ENCODE results near the gene TMEM179B.
"Not testable (repeated sequence)": the region's sequence is repeated elsewhere in the genome, so short reads cannot be mapped to it uniquely, and the experiment has no call there.

Gene TMEM179B

DNA sequence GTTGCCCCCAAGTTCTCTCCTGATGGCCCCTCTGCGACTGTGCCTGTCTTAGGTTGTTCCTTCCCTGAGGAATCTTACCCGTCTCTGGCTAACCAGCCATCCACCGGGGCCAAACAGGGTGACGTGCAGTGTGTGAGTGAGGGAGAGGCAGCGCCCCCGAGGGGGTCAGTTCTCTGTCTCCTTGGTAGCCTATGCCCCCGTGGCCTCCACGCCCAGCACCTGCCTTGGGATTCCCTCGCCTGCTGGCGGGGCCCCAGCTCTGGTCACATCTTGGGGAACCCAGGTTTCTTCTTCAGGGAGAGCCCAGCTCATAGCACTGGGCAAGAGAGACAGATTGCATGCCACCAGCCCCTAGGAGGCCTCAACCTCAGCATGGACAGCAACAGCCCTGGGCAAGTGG is 12.3 kb downstream of the TMEM179B start:
- H3K27ac Mint-ChIP-seq: peak overlapping the region; percentile 24
- peaks cover 74% of the 10 kb centered on the region for H3K36me3 Mint-ChIP-seq

DNA sequence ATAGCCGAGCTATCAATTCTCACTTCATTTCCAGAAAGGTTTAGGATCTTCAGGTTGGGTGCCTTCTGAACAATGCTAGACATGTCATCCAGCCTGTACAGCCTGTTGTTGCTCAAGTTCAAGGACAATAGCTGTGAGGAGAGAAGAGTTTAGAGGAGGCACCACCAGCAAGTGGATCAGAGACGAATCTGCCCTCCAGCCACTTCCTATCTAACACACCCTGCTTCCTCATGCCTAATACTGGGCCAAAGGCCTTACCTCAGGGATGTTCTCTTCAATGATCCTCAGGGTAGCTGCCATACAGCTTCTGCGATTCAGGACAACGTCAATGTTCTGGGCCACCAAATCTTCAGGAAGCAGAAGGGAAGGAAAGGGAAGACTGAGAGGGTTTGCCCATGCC is 13.9 kb downstream of the TMEM179B start:
- no peak for DNase-seq
- Mint-ChIP-seq H3K27me3 (peaks cover 4% of the 10 kb centered on the region), H3K36me3 (peaks cover 63% of the 10 kb centered on the region), H3K4me1 (peaks cover 27% of the 10 kb centered on the region), H3K9me3 (no peaks in the 10 kb centered on the region), H3K27ac (no peak overlapping the region), H3K4me3 (no peak overlapping the region)
- CTCF ChIA-PET: interaction anchor here (0.7 to 2.5 kb wide), 3 partner anchors 14 to 62 kb away, joined by 3 to 10 read pairs (median 4); partner anchors contain the start of gene TMEM179B

More for the DNA sequence above, 12.3 kb downstream of the TMEM179B start:
- Mint-ChIP-seq H3K27me3 (no peaks in the 10 kb centered on the region), H3K4me1 (peaks cover 15% of the 10 kb centered on the region), H3K4me3 (no peak overlapping the region), H3K9me3 (no peaks in the 10 kb centered on the region)
- CTCF ChIA-PET: interaction anchor here (2.5 kb wide), 1 partner anchor 13 kb away, joined by 10 read pairs; the partner anchor contains the start of gene TMEM179B
- no peak for DNase-seq

DNA sequence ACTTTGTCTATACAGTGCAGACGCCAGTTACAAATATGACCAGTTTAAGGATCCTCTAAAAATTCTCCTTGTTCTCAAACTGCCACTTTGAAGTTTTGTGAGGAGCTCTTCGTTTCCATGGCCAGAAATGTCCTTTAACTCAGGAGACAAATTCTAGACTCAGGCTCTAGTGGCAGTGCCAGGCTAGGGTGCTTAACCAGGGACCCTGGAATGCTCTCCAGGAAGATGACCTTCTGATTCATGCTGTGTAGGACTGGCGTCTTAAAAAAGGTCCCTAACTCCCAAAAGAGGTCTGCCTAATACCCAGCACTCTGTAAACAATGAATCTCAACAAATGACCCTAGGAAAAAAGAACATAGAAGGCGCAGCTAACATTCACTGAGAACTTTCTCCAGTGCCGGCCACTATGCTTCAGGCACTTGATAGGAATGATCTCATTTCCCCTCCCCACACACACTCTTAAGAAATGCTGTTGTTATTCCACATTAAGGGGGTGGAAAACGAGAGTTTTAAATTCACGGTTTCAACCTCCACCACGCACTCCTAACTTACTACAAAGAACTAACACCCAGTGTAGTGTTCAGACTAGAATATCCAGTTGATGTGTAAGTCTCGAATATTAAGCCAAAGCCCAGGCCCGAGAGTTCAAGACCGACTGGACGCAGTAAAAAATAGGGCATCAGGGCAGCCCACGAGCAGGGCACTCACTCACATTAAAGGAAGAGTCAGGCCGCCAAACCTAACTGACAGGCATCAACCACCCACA is 17.3 kb downstream of the TMEM179B start:
- Mint-ChIP-seq H3K36me3 (peaks cover 46% of the 10 kb centered on the region), H3K27ac (peak overlapping the region; percentile 97), H3K9me3 (no peaks in the 10 kb centered on the region), H3K4me3 (peak overlapping the region; percentile 97), H3K27me3 (peaks cover 4% of the 10 kb centered on the region), H3K4me1 (peaks cover 34% of the 10 kb centered on the region)
- no peak for DNase-seq
- CTCF ChIA-PET: interaction anchor here (1.2 to 1.5 kb wide), 2 partner anchors 10 to 18 kb away, joined by 4 to 6 read pairs; partner anchors contain the start of gene TMEM179B

DNA sequence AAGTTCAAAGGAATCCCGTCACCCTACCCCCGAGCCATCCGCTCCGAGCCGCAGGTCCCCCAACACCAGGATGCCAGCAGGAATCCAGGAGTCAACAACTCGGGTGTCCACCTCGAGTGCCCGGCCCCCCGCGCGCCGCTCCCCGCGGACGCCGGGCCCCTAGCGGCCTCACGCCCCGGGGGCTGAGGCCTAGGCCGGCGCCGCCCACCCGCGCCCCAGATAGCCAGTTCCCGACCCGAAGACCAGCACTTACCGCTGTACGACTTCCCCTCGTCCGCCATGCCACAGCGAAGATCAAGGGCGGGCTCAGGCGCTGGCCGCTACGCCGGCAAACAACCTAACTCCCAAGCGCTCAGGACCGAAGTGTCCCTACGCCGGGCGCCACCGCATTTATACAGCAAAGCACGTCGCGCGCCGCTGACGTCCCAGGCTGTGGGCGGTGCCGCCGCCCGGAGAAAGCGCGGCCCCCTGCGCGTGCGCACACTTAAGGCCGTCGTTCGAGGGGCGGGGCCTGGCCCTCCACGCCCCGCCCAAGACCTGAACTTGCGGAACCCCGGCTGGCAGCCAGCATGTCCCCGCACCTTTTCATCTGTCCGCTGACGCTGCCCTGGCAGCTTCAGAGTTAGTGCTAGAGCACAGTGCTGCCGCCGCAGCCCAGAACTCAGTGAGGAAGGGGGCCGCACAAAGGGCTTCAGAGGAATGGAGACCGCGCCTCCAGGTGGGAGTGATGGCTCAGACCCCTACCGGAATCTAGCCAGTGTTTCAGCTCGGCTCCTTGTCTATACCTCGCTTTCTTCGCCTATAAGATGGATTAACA is 18.1 kb downstream of the TMEM179B start, which contains the start of gene NXF1:
NXF1 (minus strand) TSS at position 365 of the 817 bp plus-strand sequence; CDS start at position 281, 84 bp downstream.
- peak; percentile 94 for DNase-seq
- Mint-ChIP-seq H3K4me1 (peaks cover 34% of the 10 kb centered on the region), H3K36me3 (peaks cover 38% of the 10 kb centered on the region), H3K9me3 (no peaks in the 10 kb centered on the region), H3K27me3 (peaks cover 4% of the 10 kb centered on the region), H3K4me3 (peak within 1 kb of the TSS; percentile 97), H3K27ac (peak within 1 kb of the TSS; percentile 97)
- CTCF ChIA-PET: interaction anchor here (1.1 to 3.9 kb wide), 5 partner anchors 12 to 58 kb away, joined by 3 to 15 read pairs (median 4); partner anchors contain the start of gene TMEM179B

DNA sequence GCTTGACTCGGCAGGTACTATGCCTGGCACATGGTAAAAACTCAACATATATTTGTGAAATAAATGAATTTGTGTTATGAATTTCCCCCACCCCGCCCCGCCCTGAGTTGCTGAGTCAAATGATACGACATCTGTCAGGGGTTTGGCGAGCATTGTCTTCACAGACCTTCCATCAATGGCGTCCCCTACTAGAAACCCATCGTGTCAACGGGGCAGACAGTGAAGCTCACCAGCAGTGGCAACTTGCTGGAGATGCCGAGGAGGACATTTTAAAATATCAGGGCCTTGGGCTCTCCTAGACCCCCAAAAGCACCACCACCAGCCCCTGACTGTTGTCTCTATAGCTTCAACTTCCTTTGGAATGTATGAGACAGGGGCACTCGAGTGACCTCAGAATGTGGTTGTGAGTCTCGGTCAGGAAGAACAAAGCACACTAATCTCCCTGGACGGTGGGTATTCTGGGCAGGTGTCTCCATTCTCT is 18.8 kb downstream of the TMEM179B start:
- Mint-ChIP-seq H3K36me3 (peaks cover 34% of the 10 kb centered on the region), H3K4me3 (peak overlapping the region; percentile 97), H3K27ac (peak overlapping the region; percentile 97), H3K27me3 (peaks cover 4% of the 10 kb centered on the region), H3K9me3 (no peaks in the 10 kb centered on the region), H3K4me1 (peaks cover 34% of the 10 kb centered on the region)
- CTCF ChIA-PET: interaction anchor here (1.1 to 3.9 kb wide), 4 partner anchors 13 to 57 kb away, joined by 3 to 15 read pairs (median 4); no protein-coding TSS in a partner anchor
- no peak for DNase-seq

DNA sequence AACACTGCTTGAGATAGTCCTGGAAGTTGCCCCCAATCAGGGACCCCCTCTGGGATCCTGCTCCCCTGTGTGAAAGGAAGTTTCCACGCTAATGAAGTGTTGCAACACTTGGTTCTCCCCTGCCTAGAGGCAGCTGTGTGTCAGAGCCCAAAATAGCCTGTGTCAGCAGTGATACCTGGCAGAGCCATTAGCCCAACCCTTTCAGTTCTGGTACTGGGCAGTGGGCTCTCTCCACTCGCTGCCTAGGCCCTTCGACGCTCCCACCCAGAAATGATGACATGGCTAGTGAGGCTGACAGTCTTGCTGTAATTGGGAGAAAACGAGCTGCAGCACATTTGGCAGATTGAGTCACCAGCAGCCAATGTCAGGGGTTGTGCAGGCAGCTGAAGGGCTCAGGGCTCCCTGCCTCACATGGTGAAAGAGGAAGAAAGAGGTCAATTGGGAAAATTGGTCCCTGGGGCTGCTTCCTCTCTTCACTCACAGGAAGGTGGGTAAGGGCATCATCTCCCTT is 19.5 kb downstream of the TMEM179B start:
- H3K9me3 Mint-ChIP-seq: no peaks in the 10 kb centered on the region
- peak overlapping the region; percentile 97 for H3K27ac Mint-ChIP-seq
- peaks cover 28% of the 10 kb centered on the region for H3K36me3 Mint-ChIP-seq
- H3K4me1 Mint-ChIP-seq: peaks cover 32% of the 10 kb centered on the region
- CTCF ChIA-PET: interaction anchor here (1.1 to 3.9 kb wide), 4 partner anchors 13 to 57 kb away, joined by 3 to 15 read pairs (median 4); no protein-coding TSS in a partner anchor
- H3K4me3 Mint-ChIP-seq: peak overlapping the region; percentile 97
- H3K27me3 Mint-ChIP-seq: peaks cover 4% of the 10 kb centered on the region
- no peak for DNase-seq

DNA sequence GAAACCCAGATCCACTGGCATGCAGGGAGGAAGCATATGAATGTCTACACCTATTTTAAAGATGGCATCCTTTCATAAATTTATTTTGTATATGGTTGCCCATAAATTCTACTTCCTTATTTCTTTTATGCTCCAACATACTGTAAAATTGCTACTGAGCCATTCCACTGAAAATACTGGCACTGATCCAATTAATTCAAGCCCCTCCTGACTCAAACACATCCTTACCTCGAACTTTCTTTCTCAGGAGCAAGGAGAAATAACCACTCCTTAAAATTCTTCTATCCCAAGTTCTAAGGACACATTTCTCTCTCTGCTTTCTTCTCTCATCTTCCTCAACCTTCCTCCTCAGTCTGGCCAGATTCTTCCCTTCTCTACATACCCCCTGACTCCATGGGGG is 23.5 kb downstream of the TMEM179B start:
- DNase-seq: no peak
- Mint-ChIP-seq H3K4me3 (no peak overlapping the region), H3K4me1 (peaks cover 10% of the 10 kb centered on the region), H3K27ac (no peak overlapping the region), H3K27me3 (no peaks in the 10 kb centered on the region), H3K9me3 (no peaks in the 10 kb centered on the region), H3K36me3 (peaks cover 4% of the 10 kb centered on the region)
- CTCF ChIA-PET: no interaction called here

DNA sequence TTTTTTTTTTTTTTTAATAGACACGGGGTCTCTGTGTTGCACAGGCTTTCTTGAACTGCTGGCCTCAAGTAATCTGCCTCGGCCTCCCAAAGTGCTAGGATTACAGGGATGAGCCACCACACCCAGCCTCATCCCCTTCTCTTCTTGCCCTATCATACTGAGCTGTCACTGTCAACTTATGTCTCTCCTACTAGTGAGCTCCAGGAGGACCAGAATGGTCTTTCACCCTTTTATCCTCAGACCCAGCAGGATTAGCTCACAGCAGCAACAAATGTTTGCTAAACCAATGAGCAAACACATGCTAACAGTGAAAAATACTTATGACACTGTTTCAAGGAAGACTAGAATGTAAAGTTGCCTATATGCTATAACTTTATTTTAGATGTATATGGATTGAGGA is 24.5 kb downstream of the TMEM179B start:
- Mint-ChIP-seq H3K27ac (no peak overlapping the region), H3K36me3 (peaks cover 10% of the 10 kb centered on the region), H3K9me3 (no peaks in the 10 kb centered on the region), H3K4me3 (no peak overlapping the region), H3K4me1 (peaks cover 1% of the 10 kb centered on the region), H3K27me3 (no peaks in the 10 kb centered on the region)
- no peak for DNase-seq
- CTCF ChIA-PET: interaction anchor here (0.7 to 1.1 kb wide), 2 partner anchors 24 to 387 kb away, joined by 3 read pairs; partner anchors contain the start of gene TMEM179B

DNA sequence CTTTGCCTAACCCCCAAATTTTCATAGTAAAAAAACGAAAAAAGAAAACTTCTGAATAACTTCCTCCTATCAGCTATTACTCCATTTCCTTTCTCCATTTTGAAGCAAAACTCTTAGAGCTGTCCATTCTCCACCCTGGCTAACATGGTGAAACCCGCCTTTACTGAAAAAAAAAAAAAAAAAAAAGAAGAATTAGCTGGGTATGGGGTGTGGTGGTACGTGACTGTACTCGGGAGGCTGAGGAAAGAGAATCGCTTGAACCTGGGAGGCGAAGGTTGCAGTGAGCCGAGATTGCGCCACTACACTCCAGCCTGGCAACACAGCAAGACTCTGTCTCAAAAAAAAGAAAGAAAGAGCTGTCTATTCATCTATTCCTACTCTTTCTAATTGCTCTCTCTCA is 29.4 kb downstream of the TMEM179B start:
- no peak for DNase-seq
- no peaks in the 10 kb centered on the region for H3K9me3 Mint-ChIP-seq
- CTCF ChIA-PET: interaction anchor here (1.4 kb wide), 1 partner anchor 30 kb away, joined by 3 read pairs; no protein-coding TSS in a partner anchor
- H3K27ac Mint-ChIP-seq: no peak overlapping the region
- no peak overlapping the region for H3K4me3 Mint-ChIP-seq
- H3K27me3 Mint-ChIP-seq: no peaks in the 10 kb centered on the region
- H3K36me3 Mint-ChIP-seq: peaks cover 19% of the 10 kb centered on the region
- H3K4me1 Mint-ChIP-seq: peaks cover 2% of the 10 kb centered on the region

DNA sequence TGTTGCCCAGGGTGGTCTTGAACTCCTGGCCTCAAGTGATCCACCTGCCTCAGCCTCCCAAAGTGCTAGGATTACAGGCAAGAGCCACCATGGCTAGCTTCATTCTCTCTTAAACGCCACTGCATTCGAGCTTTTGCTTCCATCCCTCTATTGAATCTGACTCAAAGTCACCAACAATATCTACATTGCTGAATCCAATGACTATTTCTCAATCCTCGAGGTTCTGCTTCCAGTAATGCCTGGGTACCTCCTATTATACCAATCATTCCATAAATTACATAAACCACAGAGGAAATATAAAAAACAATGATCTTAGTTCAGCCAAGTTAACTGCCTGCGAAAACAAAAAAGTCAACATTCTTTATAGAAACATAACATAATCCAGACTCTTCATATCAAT is 29.9 kb downstream of the TMEM179B start:
- H3K4me3 Mint-ChIP-seq: no peak overlapping the region
- no peaks in the 10 kb centered on the region for H3K27me3 Mint-ChIP-seq
- H3K9me3 Mint-ChIP-seq: no peaks in the 10 kb centered on the region
- peaks cover 2% of the 10 kb centered on the region for H3K4me1 Mint-ChIP-seq
- peaks cover 19% of the 10 kb centered on the region for H3K36me3 Mint-ChIP-seq
- H3K27ac Mint-ChIP-seq: no peak overlapping the region
- DNase-seq: no peak
- CTCF ChIA-PET: interaction anchor here (1.0 to 1.4 kb wide), 2 partner anchors 31 to 61 kb away, joined by 3 read pairs; no protein-coding TSS in a partner anchor

DNA sequence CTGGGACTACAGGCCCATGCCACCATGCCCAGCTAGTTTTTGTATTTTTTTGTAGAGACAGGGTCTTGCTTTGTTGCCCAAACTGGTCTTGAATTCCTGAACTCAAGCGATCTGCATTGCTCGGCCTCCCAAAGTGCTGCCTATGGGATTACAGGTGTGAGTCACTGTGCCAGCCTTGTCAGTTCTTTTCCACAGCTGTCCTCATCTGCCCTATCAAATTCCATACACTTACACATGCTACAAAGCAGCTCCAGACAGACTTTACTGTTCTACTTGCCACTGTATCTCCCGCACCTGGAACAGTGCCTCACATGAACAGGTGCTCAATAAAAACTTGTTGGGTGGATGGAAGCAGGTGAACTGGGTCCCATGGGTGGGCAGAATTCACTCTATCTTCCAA is 36.5 kb downstream of the TMEM179B start:
- CTCF ChIA-PET: interaction anchor here (0.9 kb wide), 2 partner anchors 37 to 54 kb away, joined by 3 read pairs; no protein-coding TSS in a partner anchor
- Mint-ChIP-seq H3K27ac (no peak overlapping the region), H3K9me3 (no peaks in the 10 kb centered on the region), H3K4me1 (peaks cover 22% of the 10 kb centered on the region), H3K36me3 (peaks cover 51% of the 10 kb centered on the region), H3K4me3 (no peak overlapping the region), H3K27me3 (no peaks in the 10 kb centered on the region)
- DNase-seq: no peak

DNA sequence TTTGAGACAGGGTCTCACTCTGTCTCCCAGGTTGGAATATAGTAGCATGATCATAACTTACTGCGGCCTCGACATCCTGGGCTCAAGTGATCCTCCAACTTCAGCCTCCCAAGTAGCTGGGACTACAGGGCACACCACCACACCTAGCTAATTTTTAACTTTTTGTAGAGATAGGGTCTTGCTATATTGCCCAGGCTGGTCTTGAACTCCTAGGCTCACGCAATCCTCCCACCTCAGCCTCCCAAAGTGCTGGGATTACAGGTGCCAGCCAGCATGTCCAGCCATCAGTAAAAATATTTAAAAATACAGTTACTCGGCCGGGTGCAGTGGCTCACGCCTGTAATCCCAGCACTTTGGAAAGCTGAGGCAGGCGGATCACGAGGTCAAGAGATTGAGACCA is 40.9 kb downstream of the TMEM179B start:
- CTCF ChIA-PET: interaction anchor here (1.4 to 1.6 kb wide), 2 partner anchors 34 to 42 kb away, joined by 3 to 5 read pairs; no protein-coding TSS in a partner anchor
- H3K27ac Mint-ChIP-seq, DNase-seq, H3K27me3 Mint-ChIP-seq, H3K9me3 Mint-ChIP-seq, H3K4me3 Mint-ChIP-seq: not testable (repeated sequence)
- Mint-ChIP-seq H3K36me3 (peaks cover 43% of the 10 kb centered on the region), H3K4me1 (peaks cover 40% of the 10 kb centered on the region)

DNA sequence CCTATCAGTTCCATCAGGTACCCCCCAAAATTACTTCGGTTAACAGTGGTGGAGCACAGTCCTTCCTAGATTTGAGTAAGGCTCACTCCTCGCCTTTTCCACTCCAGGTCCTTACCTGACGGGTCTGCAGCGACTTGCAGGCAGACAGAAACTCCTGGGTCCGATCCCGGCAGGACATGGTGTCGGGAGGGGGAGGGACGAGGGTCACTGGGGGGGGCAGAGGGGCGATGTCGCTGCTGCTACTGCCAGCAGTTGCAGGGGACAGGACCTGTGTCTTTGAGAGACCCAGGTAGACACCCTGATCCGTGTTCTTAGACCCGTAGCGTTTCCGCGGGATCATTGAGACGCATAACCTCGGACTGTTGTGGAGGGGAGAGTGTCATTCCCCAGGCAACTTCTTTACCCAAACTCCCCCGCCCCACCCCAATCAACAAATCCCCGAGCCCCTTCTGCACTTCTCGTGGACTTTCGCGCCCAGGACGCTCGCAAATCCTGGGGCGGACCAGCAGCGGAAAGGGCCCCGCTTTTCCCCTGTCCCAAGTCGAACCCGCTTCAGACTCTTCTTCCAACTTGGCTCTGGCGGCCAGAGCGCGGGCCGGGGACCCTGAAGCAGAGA is 43.8 kb downstream of the TMEM179B start:
- Mint-ChIP-seq H3K4me3 (peak overlapping the region; percentile 90), H3K27ac (peak overlapping the region; percentile 98), H3K4me1 (peaks cover 44% of the 10 kb centered on the region), H3K27me3 (no peaks in the 10 kb centered on the region), H3K36me3 (peaks cover 34% of the 10 kb centered on the region), H3K9me3 (no peaks in the 10 kb centered on the region)
- CTCF ChIA-PET: interaction anchor here (2.1 kb wide), 1 partner anchor 44 kb away, joined by 18 read pairs; the partner anchor contains the start of gene TMEM179B
- DNase-seq: no peak
